IMR-90 (cell line): ENCODE measurements around the gene RTN4RL2.

Experiments
- MAFK ChIP-seq: IDR thresholded peaks from 2 replicates; pipeline ENCODE4 v1.6.1; 2012; ENCODE audit warnings: low read depth, low read length, improper control_type of control experiment
- MXI1 ChIP-seq: IDR thresholded peaks from 2 replicates; pipeline ENCODE4 v1.6.1; 2012; ENCODE audit warnings: low read depth, mild to moderate bottlenecking, low read length, moderate library complexity, borderline replicate concordance
- TF ChIP-seq, protein P1 (sequence below): conservative IDR thresholded peaks from 2 replicates; pipeline ENCODE4 v1.5.1; 2012; ENCODE audit warnings: mild to moderate bottlenecking, low read depth, low read length, improper control_type of control experiment

DNA sequence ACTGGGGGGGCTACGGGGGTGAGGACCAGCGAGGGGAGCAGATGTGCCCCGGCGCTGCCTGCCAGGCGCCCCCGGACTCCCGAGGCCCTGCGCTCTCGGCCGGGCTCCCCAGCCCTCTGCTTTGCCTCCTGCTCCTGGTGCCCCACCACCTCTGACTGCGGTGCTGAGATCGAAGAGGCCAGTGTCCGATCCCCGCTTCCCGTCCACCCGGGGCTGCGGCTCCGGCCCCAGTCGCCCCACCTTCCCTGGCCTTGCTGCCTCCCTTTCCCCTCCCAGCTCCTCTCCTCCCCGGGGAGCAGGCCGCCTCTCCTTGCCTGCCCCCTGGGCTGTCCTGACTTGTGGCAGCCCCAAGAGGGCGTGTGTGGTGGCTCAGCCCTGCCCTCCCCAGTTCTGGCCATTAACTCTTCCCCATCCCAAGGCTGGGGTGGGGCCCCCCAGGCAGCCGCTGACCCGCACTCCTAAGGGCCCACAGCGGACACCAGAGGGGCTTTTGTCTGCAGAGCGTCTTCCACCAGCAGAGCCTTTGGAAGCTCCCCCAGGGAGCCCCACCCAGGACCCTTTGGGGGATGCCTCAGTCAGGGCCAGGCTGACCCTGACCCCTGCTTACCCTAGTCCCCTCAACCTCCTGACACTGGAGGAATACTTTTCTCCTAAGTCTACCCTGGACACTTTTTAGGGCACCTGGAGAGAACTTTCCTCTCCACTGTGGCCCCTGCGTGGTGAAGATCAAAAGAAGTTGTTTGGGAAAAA lies 16.6 kb downstream of the RTN4RL2 start:
- TF ChIP-seq, protein P1, sequence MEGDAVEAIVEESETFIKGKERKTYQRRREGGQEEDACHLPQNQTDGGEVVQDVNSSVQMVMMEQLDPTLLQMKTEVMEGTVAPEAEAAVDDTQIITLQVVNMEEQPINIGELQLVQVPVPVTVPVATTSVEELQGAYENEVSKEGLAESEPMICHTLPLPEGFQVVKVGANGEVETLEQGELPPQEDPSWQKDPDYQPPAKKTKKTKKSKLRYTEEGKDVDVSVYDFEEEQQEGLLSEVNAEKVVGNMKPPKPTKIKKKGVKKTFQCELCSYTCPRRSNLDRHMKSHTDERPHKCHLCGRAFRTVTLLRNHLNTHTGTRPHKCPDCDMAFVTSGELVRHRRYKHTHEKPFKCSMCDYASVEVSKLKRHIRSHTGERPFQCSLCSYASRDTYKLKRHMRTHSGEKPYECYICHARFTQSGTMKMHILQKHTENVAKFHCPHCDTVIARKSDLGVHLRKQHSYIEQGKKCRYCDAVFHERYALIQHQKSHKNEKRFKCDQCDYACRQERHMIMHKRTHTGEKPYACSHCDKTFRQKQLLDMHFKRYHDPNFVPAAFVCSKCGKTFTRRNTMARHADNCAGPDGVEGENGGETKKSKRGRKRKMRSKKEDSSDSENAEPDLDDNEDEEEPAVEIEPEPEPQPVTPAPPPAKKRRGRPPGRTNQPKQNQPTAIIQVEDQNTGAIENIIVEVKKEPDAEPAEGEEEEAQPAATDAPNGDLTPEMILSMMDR, result peak; percentile 36
- TF ChIP-seq MAFK (no peak), MXI1 (no peak)
